ENCODE data around the gene ATP10B.
A peak's percentile ranks its signal among the peaks of the same experiment; 100 is the strongest.

ATP10B gene

DNA sequence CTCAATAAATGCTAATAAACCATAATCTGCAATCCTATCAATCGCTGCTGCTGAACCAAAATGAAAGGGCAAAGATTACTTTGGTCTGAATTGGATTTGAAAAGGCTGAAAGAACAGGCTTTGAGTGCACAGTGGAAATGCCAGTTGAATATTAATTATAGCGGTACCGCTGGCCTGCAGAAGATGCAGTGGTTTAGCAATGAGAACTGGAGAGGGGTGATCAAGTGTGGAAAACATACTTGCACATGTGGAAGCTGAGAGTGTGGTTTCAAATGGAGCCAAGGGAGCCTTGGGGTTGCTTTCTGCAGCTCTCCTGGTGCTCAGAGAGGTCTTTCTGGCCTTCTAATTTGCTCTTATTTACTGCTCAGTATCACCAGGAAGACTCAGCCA is 296.4 kb downstream of the ATP10B start:
- no peak for DNase-seq (ENCODE audit: low read depth in 3 of 3)

DNA sequence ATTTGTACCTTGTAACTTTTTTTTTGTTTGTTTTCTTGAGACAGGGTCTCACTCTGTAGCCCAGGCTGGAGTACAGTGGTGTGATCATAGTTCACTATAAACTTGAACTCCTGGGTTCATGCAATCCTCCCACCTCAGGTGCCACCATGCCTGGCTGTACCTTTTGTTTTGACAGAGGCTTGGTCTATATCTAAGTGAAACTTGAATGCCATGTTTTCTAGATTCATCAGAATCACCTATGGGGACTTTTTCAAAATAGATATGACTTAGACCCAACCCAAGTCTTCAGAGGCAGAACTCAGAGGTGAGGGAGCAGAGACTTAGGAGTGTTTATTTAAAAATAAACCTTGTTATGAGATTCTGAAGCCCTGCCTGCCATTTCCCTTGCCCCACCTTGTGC is 301.9 kb downstream of the ATP10B start:
- no peak for DNase-seq (ENCODE audit: low read depth in 3 of 3)

DNA sequence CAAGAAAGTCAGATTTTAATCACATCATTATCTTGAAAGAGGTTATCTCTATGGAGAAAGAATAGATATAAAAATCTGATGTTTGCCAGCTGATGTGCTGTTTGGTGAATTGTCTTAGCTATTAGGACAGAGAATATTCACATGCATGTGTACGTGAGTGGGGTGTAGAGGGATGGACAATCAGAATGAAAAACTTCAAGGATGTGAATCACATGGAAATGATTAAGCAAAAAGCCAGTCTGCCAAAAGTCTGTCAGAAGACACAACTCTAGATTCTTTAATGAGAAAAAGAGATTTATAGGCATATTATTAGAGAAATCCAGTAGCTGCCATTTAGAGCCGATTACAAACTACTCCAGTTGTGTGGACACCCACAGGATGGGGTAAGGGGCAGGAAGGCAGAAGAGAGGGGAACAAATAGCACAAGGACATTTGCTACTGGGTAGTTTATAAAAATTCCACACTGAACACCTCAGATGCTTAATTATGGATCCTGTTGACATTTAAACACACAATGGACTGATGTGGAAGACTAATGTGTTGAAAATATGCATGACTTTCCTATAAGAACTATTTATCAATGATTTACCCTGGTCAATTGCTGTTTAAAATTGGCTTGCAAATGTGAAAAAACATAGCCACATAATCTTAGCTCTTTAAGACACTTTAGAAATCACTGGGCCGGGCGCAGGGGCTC is 302.9 kb downstream of the ATP10B start:
- DNase-seq (ENCODE audit: low read depth in 3 of 3): no peak

DNA sequence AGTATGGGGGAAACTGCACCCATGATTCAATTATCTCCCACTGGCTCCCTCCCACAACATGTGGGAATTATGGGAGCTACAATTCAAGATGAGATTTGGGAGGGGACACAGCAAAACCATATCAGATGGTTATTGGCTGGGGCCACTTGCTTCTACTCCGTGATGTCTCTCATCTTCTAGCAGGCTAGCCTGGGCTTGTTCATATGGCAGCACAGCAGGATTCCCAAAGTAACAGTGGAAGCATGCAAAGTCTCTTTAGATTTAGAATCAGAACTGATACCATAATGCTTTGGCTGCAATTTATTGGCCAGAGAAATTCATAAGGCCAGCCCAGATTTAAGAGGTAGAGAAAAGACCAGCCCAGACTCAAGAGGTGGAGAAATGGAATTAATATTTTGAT is 304.1 kb downstream of the ATP10B start:
- DNase-seq (ENCODE audit: low read depth in 3 of 3): no peak

DNA sequence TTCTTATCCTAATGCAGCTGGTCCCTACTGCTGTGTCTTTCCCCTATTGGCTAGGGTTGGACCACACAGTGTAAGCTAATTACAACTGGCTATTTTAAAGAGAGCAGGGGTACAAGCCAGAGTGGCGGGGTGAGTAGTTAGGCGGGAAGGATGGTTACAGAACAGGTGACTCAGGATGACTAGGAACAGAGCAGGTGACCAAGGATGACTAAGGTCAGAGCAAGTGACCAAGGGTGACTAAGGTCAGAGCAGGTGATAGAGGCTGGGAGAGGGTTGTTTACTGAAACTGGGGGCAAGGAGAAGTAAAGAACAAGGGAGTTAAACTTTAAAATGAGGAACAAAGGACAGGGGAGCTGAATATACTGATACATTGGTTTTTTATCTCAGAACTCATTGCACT is 304.9 kb downstream of the ATP10B start:
- no peak for DNase-seq (ENCODE audit: low read depth in 3 of 3)

DNA sequence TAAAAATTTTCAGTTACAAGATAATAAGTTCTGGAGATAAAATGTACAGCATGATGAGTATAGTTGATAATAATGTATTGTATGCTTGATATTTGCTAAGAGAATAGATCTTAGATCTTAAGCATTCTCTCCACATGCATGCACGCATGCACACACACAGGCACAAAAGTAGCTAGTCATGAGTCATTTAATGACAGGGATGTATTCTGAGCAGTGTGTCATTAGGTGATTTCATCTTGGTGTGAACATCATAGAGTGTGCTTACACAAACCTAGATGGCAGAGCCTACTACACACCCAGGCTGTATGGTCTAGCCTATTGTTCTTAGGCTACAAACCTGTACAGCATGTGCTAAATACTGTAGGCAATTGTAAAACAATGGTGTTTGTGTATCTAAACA is 306.2 kb downstream of the ATP10B start:
- no peak for DNase-seq (ENCODE audit: low read depth in 3 of 3)

DNA sequence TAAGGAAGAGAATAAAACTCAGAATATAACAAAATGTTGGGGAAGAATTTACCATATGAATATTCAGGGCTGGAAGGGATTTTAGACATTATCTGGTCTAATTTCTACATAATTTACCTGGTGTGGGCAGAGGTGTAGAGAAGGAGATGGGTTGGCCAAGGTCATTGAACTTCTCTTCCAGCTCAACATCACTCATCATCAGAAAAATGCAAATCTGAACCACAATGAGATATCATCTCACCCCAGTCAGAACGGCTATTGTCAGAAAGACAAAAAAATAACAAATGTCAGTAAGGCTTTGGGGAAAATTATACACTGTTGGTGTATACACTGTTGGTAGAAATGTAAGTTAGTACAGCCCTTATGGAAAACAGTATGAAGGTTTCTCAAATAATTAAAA is 308.6 kb downstream of the ATP10B start:
- DNase-seq (ENCODE audit: low read depth in 3 of 3): no peak

DNA sequence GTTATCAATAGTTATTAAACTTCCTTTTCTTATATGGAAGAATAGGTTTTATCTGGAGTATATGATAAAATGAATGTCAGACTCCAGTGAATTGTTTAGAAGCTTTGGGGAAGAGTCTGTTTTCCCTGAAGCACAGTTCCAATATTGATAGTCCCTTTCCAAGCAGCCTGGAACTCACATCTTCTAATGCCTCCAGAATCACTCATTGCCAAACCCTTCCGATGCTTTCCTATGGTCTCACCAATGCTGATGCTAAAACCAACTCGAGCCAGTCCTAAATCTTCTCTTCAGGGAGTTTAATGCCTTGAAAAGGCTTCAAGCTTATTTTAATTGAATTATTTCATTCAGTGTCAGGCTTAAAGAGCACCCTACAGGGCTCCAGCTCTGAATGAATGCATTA is 309.2 kb downstream of the ATP10B start:
- DNase-seq (ENCODE audit: low read depth in 3 of 3): no peak

DNA sequence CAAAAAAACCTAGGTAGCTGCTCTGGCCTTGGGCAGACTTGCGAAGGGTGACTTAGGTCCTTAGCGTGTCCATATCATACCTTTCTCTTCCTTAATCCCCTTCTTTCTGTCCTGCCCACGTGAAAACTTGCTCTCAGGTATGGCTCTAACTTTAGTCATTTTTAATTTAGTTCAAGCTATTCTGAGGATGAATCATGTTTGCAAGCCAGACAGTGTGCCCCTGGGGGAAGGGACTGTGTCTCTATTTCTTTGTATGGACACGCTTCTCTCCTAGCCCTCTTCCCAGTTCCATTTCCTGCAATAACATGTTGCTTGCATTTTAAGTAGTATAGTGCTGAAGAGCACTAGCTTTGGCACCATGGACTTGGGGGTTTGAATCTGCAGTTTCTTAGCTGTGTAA is 309.7 kb downstream of the ATP10B start:
- no peak for DNase-seq (ENCODE audit: low read depth in 3 of 3)

DNA sequence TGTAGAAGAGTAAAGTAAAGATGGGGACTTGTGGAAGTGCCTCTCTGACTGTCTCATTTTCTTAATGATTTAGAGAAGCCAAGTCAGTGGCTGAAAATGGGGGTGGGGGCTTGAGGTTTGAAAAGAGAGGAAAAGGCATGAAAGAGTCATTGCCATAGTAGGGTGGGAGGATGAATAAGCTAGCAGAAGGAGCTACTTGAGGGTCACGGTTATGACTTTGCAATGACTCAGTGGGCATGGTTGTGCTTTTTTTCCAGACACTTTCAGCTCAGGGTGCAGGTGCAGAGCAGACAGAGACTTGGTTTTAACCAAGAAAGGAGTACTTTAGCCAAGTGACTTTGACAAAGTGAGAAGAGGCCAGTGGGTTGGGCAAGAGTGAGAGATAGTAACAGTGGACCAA is 312.6 kb downstream of the ATP10B start:
- DNase-seq (ENCODE audit: low read depth in 3 of 3): peak; percentile 38 to 53 (median 50)

DNA sequence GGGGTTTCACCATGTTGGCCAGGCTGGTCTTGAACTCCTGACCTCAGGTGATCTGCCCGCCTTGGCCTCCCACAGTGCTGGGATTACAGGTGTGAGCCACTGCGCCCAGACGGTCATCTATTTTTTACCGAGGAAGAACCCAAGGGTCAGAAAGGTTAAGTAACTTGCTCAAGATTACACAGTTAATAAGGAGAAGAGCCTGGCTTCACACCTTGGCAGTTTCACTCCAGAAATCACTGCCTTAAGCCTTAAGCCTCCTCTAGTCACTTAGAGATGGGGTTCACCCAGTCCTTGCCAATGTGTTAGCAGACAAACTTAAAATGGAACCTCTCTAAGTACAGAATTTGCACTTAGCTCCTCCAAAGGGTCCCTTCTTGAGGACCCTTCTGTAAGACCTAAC is 314.1 kb downstream of the ATP10B start:
- DNase-seq (ENCODE audit: low read depth in 3 of 3): no peak

DNA sequence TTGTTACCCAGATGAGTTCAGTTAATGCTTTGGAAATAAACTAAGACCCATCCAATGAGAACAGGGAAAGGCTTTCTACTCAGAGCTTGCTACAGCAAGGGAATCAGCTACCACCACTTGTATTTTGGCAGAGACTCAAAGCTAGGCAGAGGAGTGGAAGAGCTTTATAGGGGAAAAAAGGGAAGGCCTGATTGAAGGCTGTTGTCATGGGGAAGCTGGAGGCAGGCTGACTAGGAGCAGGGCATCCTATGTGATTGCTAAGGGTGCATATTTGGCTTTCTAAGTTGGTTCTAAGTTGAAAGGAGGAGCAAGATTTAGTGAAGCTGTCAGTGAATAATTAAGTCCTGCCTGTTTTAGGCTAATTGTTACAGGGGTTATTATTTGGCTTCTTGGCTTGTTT is 314.9 kb downstream of the ATP10B start:
- no peak for DNase-seq (ENCODE audit: low read depth in 3 of 3)

DNA sequence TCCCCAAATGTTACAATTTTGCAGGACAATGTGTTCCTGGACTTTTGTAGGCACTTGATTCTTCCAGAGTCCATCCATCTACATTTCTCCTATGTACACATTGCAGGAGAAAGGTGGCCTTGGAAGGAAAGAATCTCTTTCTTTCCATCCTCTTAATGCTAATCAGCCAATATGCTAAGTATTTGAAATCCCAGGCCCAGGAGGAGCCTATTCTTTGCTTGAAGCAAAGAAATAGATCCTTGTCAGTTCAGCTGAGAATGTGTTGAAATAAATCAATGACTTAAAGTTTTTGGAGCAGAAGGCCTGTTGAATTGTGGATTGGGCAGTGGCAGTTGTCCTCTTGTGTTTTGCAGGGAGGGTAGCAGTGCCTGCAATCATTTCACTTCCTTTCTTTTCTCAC is 317.1 kb downstream of the ATP10B start:
- DNase-seq (ENCODE audit: low read depth in 3 of 3): no peak

DNA sequence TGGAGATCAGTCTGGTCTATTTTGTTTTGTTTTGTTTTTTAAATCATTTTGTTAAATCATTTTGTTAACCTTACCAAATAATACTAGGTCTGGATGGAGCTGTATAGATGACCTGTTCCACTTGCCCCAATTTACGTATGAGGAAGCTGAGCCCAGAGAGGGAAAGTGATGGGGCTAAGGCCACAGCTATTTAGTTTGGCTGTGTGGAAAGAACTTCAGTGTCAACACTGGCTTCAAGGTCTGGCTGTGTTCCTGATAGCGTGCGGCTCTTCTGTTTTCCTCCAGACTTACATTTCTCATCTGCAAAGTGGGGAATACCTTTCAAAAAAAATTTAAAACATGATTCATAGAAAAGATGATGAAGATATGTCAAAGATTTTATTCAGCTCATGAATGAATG is 317.9 kb downstream of the ATP10B start:
- no peak for DNase-seq (ENCODE audit: low read depth in 3 of 3)

DNA sequence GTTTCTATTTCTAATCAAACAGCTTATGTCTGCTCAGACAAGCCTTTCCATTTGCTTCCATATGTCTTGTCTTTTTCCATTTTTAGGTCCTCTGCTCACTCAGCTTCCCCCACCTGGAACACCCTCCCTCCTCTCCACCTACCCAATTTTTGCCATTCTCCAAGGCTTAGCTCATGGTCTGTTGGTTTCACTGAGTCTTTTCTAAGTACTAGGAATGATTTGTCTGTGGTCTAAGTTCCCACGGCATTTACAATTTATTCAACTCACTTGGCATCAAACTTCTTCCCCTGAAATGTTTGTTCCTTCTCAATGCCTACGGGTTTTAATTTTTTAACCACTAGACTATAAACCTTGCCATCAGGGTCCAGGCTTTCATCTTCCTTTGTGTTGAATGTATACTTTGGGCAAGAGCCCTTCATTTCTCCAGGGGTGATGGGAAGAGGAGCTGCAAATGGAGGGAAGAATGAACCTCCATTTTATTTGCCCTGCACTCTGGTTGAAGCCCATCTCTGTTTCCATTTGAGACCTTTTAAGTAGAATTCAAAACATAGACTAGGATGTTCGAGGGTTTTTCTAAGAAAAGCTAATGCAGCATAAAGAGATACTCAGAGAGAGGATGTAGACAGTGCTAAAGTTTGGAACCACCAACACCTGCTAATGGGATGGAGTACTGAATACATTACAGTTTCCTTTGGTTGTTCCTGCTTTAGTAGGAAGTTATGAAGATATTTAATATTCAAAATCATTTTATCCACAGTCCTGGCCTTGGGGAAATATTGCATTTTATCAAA is 326.3 kb downstream of the ATP10B start:
- DNase-seq (ENCODE audit: low read depth in 3 of 3): no peak

DNA sequence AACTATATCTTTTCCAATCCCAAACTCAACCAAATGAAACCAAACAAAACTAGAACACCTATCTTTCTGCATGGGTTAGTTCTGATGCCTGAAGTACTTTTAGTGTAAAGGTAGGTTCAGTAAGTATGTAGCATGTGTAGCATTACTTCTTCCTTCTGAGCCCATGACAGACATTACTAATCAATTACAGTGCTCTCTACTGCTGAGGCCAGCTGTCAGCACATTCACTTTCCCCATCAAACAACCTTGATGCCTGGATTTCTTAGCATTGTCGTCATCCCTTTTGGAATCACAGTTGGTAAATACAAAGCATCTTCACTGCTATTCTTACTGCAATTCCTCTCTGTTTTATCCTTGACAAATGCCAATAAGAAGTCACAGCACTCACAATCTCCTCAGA is 327.2 kb downstream of the ATP10B start:
- no peak for DNase-seq (ENCODE audit: low read depth in 3 of 3)

DNA sequence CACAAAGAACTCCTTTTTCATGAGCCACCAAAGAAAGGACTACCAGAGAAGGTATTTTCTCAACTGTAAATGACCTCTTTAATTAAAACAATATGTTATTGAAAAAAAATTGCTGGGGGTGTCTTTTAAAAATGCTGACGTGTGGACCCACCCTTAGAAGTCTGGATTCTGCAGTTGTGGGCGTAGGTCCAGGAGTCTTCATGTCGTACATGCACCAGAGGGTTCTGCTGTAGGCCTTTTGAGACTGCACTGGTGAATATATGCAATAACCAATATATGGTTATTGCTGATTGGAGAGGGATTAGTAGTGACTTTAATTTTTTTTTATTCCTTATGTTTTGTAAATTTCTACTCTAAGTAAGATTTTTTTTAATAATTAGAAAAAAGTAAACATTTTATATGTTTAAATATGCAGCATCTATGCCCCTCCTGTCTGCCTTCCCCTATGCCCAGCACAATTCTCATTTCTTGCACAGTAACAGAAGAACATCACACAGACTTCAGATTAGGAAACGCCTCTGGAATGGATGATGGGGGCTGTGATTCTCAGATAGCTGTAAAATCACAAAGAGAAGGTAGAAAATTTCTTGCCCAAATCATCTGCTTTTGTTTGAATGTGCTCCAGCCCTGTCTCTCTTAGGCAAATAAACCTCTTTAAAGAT is 328.4 kb downstream of the ATP10B start:
- no peak for DNase-seq (ENCODE audit: low read depth in 3 of 3)

DNA sequence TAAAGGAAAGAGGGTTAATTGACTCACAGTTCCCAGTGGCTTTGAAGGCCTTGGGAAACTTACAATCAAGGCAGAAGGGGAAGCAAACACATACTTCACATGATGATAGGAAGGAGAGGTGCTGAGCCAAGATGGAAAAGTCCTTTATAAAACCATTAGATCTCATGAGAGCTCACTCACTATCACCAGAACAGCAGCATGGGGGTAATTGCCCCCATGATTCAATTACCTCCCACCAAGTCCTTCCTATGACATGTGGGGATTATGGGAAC is 330.7 kb downstream of the ATP10B start:
- DNase-seq (ENCODE audit: low read depth in 3 of 3): no peak

DNA sequence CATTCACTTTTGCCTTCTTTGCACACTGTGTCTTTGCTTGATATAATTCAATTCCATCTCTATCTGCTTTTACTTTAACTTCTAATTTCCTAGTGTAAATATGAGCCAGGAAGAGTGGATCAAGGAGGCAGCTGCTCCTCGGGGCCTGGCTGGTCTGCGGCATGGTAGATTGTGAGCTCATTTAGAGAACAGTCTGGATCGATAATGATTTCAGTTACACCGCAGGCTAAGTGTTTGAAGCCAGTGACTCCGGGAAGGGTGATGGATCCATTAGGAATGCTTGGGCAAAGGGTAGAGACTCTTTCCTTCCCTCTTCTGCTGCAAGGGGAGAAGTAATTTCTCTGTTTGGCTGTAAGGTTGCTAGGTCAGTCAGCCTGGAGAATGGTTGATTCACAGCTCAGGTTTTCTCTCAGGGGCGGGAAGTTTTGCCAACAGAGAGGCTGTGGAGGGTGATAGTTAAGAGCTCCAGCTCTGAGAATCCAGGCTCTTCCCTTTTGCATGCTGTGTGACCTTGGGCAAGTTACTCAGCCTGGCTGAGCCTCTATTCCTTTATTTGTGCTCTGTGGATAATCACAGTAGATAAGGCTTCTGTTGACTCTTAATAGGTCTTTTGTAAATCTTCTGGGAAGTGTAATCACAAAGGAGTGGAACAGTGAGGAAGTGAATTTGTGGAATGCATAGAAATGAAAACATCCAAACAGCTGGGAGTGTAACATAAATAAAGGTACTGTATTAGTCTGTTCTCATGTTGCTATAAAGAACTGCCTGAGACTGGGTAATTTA is 331.2 kb downstream of the ATP10B start:
- DNase-seq (ENCODE audit: low read depth in 3 of 3): no peak

DNA sequence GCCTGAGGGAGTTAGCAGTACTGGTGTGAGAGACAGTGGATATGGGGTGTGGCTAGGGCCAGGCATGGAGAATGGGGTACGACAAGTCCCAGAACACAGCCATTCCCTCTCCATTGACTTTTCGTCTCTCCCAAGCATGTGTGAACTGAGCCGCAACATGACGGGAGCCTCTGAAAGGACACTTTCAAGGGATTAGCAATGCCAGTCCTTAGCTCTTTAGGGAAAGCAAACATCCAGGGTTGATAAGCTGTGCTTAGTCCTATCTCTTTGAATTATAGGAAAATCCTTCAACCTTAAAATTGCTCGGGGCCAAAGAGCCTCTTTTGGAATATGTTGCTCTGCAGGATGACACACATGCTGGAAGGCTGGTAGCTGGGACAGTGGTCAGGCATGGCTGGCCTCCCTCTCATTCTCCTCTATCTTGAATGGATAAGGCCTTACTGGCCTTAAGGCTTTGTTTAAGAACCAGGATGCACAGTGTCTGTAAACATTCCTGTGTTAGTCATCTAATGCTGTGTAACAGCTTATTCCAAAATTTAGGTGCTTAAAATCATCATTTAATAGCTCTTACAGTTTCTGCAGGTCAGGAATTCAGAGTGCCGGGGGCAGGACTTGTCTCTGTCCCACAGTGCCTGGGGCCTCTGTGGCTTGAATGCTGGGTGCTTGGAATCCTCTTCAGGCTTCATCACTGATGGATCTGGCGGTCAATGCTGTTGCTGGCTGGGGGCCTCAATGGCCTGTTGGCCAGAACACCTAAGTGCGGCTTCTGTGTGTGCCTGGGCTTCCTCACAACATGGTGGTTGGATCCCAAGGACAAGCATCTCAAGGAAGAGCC is 335.1 kb downstream of the ATP10B start:
- no peak for DNase-seq (ENCODE audit: low read depth in 3 of 3)

DNA sequence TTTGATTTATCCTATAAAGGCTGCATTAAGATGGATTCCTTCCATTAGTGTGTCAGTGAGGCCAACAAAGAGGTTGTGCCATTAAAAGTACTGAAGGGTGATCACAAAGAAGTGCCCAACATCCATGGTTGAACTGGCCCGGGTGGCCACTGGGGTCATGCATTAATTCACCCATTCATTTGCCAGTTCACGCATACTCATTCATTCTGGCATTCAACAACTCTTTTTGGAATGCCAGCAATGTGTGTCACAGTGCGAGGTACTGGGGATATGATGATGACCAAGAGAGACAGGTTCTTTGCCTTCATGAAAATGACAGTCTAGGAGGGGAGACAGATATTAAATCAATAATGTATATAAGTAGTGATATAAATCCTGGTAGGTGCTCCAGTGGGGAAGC is 337.1 kb downstream of the ATP10B start:
- DNase-seq (ENCODE audit: low read depth in 3 of 3): no peak

DNA sequence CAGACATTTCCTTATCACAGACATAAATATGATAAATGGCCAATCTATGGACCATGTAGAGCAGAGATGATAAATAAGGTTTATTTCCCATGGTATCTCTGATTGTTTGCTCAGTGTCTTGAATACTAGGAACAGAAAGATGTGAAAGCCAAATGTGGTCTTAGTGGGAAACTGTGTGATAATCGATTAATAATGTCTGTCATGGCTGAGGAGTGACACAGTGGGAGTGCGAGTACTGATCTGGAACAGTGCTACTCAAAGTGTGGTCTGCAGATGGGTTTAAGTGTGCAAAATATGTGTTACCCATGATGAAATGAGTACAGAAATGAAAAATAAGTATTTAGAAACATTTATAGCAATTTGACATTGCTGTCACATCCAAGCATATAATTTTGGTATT is 337.8 kb downstream of the ATP10B start:
- DNase-seq (ENCODE audit: low read depth in 3 of 3): no peak
